Posterior cingulate gyrus (tissue), 11 donors: ENCODE measurements around the gene BCR.
A peak's percentile ranks its signal among the peaks of the same experiment; 100 is the strongest.

Experiments used
- DNase-seq, 10 donors: peaks; one replicate each; pipeline versions ENCODE4 v3.0.0 to v3.0.0-alpha.2; 2020 to 2021; ENCODE audit warnings: mixed read lengths in 3 of 10
- intact Hi-C: fragments of 100-400 bp; cut with DNase I; formaldehyde crosslinking; loops from one replicate; pipeline ENCODE4 v1.15.1; 2023

BCR gene

GRCh38 chr22:23250785-23251363 is 70.6 kb downstream of the BCR start:
- intact Hi-C loops: no loop called here
- peak in 1 of 10 donors; percentile 67 for DNase-seq

GRCh38 chr22:23251445-23252093 is 71.3 kb downstream of the BCR start:
- intact Hi-C loops: no loop called here
- peak in 2 of 10 donors; percentile 53 for DNase-seq

GRCh38 chr22:23253475-23254055 is 73.3 kb downstream of the BCR start:
- intact Hi-C loops: no loop called here
- no peak for DNase-seq

GRCh38 chr22:23255506-23256170 is 75.3 kb downstream of the BCR start:
- DNase-seq: no peak
- intact Hi-C loops: no loop called here

GRCh38 chr22:23256171-23256932 is 76.0 kb downstream of the BCR start:
- intact Hi-C loops: no loop called here
- no peak for DNase-seq

GRCh38 chr22:23256986-23257888 is 76.9 kb downstream of the BCR start:
- intact Hi-C loops: no loop called here
- peak in 5 of 10 donors; percentile 26 to 92 (median 47) for DNase-seq

GRCh38 chr22:23257889-23258825 is 77.8 kb downstream of the BCR start:
- intact Hi-C loops: no loop called here
- DNase-seq: no peak

- no peak for DNase-seq
- intact Hi-C loops: no loop called here
These were observed 78.5 kb downstream of the BCR start for GRCh38 chr22:23258826-23259170.

GRCh38 chr22:23259916-23260644 is 79.8 kb downstream of the BCR start:
- intact Hi-C loops: no loop called here

GRCh38 chr22:23260645-23261581 is 80.6 kb downstream of the BCR start:
- intact Hi-C loops: no loop called here
- DNase-seq: no peak

More at GRCh38 chr22:23259916-23260644, 79.8 kb downstream of the BCR start:
- no peak for DNase-seq

GRCh38 chr22:23261900-23262450 is 81.7 kb downstream of the BCR start:
- no peak for DNase-seq
- intact Hi-C loops: no loop called here

GRCh38 chr22:23262518-23263332 is 82.4 kb downstream of the BCR start:
- intact Hi-C loops: no loop called here
- DNase-seq: no peak

- peak in 3 of 10 donors; percentile 57 to 91 (median 89) for DNase-seq
- intact Hi-C loops: no loop called here
These were observed 83.6 kb downstream of the BCR start for GRCh38 chr22:23263651-23264555.

- intact Hi-C loops: no loop called here
- DNase-seq: no peak
These were observed 84.5 kb downstream of the BCR start for GRCh38 chr22:23264610-23265367.
